ENCODE measurements around the gene HGFAC.

The HGFAC gene

GRCh38 chr4:3410401-3411135 lies 31.2 kb upstream of the HGFAC start:
- TF ChIP-seq TEAD4 (IDR thresholded peaks at IDR 0.05) (no peak), FOXM1 (IDR thresholded peaks at IDR 0.05; ENCODE audit: borderline replicate concordance, low read depth) (no peak), YY1 (IDR thresholded peaks at IDR 0.05; ENCODE audit: low read depth) (no peak), EP300 (IDR thresholded peaks at IDR 0.05; ENCODE audit: borderline replicate concordance) (no peak), MAX (IDR thresholded peaks at IDR 0.05) (no peak)

- no peak for TF ChIP-seq REST (IDR thresholded peaks at IDR 0.05; ENCODE audit: low read depth)
- TF ChIP-seq NFIC (IDR thresholded peaks at IDR 0.05) = no peak
- TF ChIP-seq EGR1 (IDR thresholded peaks at IDR 0.05) = no peak
Measured at GRCh38 chr4:3411676-3412075, 30.1 kb upstream of the HGFAC start.

- TF ChIP-seq USF1 (IDR thresholded peaks at IDR 0.05) (no peak), EP300 (IDR thresholded peaks at IDR 0.05; ENCODE audit: borderline replicate concordance) (no peak), TCF12 (IDR thresholded peaks at IDR 0.05; ENCODE audit: low read depth) (no peak), RAD21 (IDR thresholded peaks at IDR 0.05; ENCODE audit: low read depth) (no peak), YY1 (IDR thresholded peaks at IDR 0.05; ENCODE audit: low read depth) (no peak), CEBPB (IDR thresholded peaks at IDR 0.05) (no peak)
Measured at GRCh38 chr4:3412257-3413020, 29.3 kb upstream of the HGFAC start.

GRCh38 chr4:3413217-3413671 lies 28.5 kb upstream of the HGFAC start:
- TF ChIP-seq RAD21 (IDR thresholded peaks at IDR 0.05; ENCODE audit: low read depth) (no peak), REST (IDR thresholded peaks at IDR 0.05; ENCODE audit: low read depth) (no peak)

- TF ChIP-seq NFIC (IDR thresholded peaks at IDR 0.05) (no peak), USF1 (IDR thresholded peaks at IDR 0.05) (no peak), REST (IDR thresholded peaks at IDR 0.05; ENCODE audit: low read depth) (no peak), RAD21 (IDR thresholded peaks at IDR 0.05; ENCODE audit: low read depth) (no peak), CREB1 (IDR thresholded peaks at IDR 0.05; ENCODE audit: low read depth) (no peak), TCF12 (IDR thresholded peaks at IDR 0.05; ENCODE audit: low read depth) (no peak), TEAD4 (IDR thresholded peaks at IDR 0.05) (no peak), CEBPB (IDR thresholded peaks at IDR 0.05) (no peak), MAX (IDR thresholded peaks at IDR 0.05) (no peak), FOXM1 (IDR thresholded peaks at IDR 0.05; ENCODE audit: borderline replicate concordance, low read depth) (no peak), EP300 (IDR thresholded peaks at IDR 0.05; ENCODE audit: borderline replicate concordance) (no peak), TAF1 (IDR thresholded peaks at IDR 0.05; ENCODE audit: low read depth) (no peak), EGR1 (IDR thresholded peaks at IDR 0.05) (no peak), ZBTB7A (IDR thresholded peaks at IDR 0.05; ENCODE audit: low read depth) (no peak), YY1 (IDR thresholded peaks at IDR 0.05; ENCODE audit: low read depth) (no peak)
Measured at GRCh38 chr4:3413675-3414420, 27.9 kb upstream of the HGFAC start.
